Tibial nerve (tissue), 4 donors: ENCODE data around the gene ITGAL. TPM values are rescaled to one million over a fixed set of nuclear protein-coding genes. Genes with fewer than 3 reads are reported as not detected.

ENCODE experiments used
- DNase-seq, 2 donors: peaks; one replicate each; pipeline ENCODE4 v3.0.0-alpha.2; 2019; ENCODE audit warnings: low spot score in 2 of 2
- H3K27ac ChIP-seq, 4 donors: fragments of 200-600 bp; sonication (generic) in 3 of 4; one replicate each; pipeline ENCODE4 v1.5.1; 2017 to 2019; ENCODE audit warnings: mild to moderate bottlenecking in 1 of 4
- H3K27me3 ChIP-seq, 2 donors: fragments of 200-600 bp; sonication (generic) in 1 of 2; one replicate each; pipeline versions ENCODE4 v1.5.1 to v1.6.0; 2017 to 2019
- H3K36me3 ChIP-seq, 3 donors: fragments of 200-600 bp; sonication (generic); one replicate each; pipeline ENCODE4 v1.5.1; 2018 to 2019
- H3K4me1 ChIP-seq, 4 donors: fragments of 200-600 bp; sonication (generic) in 3 of 4; one replicate each; pipeline ENCODE4 v1.5.1; 2017 to 2019
- H3K4me3 ChIP-seq, 4 donors: fragments of 200-600 bp; sonication (generic) in 3 of 4; one replicate each; pipeline ENCODE4 v1.5.1; 2017 to 2019; ENCODE audit warnings: mild to moderate bottlenecking in 1 of 4, moderate library complexity in 1 of 4
- H3K9me3 ChIP-seq, 4 donors: fragments of 200-600 bp; sonication (generic) in 3 of 4; one replicate each; pipeline ENCODE4 v1.5.1; 2017 to 2019
- CTCF ChIP-seq, 5 experiments: fragments of 200-600 bp in 3 of 5; fragments of 450-650 bp in 2 of 5; sonication (generic) in 3 of 5; IDR thresholded peaks; one replicate each; pipeline ENCODE4 v1.5.1; 2016 to 2019; ENCODE audit warnings: antibody characterized with exemption in 5 of 5, mild to moderate bottlenecking in 3 of 5, moderate library complexity in 2 of 5
- EP300 ChIP-seq, 2 donors: sonication (generic); formaldehyde crosslinking; IDR thresholded peaks; one replicate each; pipeline ENCODE4 v1.6.1; 2017; ENCODE audit warnings: antibody characterized with exemption in 2 of 2, mild to moderate bottlenecking in 1 of 2
- POLR2A ChIP-seq, 2 donors: fragments of 450-650 bp; IDR thresholded peaks; one replicate each; pipeline ENCODE4 v1.6.1; 2017; ENCODE audit warnings: antibody characterized with exemption in 2 of 2, mild to moderate bottlenecking in 2 of 2, moderate library complexity in 2 of 2
- WGBS, 2 donors: methylation state at CpG; one replicate each; pipeline ENCODE4 v1.1.5; 2018; 5-methylcytosine and 5-hydroxymethylcytosine counted together
- total RNA-seq, 4 donors: library from RNA; depleted of rRNA; stranded (reverse); fragments of >200 nt; gene quantifications; one replicate each; pipeline ENCODE4 v1.1.0, GENCODE V29; 2016

The ITGAL gene
- total RNA-seq, 4 donors from 2014 or later: 2.4 to 8.8 (median 2.9) TPM

GRCh38 chr16:30557957-30558788 is 85.6 kb downstream of the ITGAL start, which contains the start of gene ZNF764:
Gene ZNF764, minus strand, starts transcription at chr16:30558374. Its CDS starts 192 bp downstream, at chr16:30558182.
- peaks cover 0 to 34% (median 9%) of the 10 kb centered on the region in 4 donors for H3K4me1 ChIP-seq
- WGBS, 2 donors: 0 to 2% methylated on average over 33 to 47 of the region's 74 CpGs

DNA sequence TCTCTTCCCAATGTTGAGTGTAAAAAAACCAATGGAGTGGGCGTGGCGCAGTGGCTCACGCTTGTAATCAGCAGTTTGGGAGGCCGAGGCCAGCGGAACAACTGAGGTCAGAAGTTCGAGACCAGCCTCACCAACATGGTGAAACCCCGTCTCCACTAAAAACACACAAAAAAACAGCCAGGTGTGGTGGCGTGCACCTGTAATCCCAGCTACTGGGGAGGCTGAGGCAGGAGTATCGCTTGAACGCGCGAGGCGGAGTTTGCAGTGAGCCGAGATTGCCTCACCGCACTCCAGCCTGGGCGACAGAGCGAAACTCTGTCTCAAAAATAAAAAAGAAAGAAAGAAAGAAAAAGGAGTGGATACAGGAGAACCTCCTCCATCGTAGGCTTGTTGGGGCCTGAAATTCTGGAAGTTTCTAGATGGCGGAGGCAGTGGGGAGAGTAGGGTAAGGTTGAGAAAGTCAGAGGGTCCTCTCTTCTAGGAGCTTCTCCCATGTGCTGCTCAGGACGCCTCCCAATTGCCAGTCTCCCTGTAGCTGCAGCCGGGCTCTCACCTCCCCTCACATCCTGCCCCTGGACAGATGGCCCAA is 86.3 kb downstream of the ITGAL start:
- H3K4me3 ChIP-seq: peak overlapping the region; percentile 34 to 90 (median 73)
- DNase-seq: no peak
- no peaks in the 10 kb centered on the region for H3K9me3 ChIP-seq
- TF ChIP-seq CTCF (IDR thresholded peaks at IDR 0.05) (no peak), EP300 (IDR thresholded peaks at IDR 0.05) (no peak), POLR2A (IDR thresholded peaks at IDR 0.05) (no peak)
- peaks cover 0 to 27% (median 6%) of the 10 kb centered on the region in 3 donors for H3K36me3 ChIP-seq
- peaks cover 0 to 29% (median 9%) of the 10 kb centered on the region in 4 donors for H3K4me1 ChIP-seq
- WGBS, 2 donors: 78 to 81% methylated on average over 21 of the region's 21 CpGs
- H3K27ac ChIP-seq: peak overlapping the region; percentile 75 to 95 (median 92)
- H3K27me3 ChIP-seq: no peaks in the 10 kb centered on the region

More at GRCh38 chr16:30557957-30558788, 85.6 kb downstream of the ITGAL start, which contains the start of gene ZNF764:
- peak; percentile 97 to 98 for DNase-seq
- Histone ChIP-seq H3K36me3 (peaks cover 0 to 30% (median 6%) of the 10 kb centered on the region in 3 donors), H3K4me3 (peak within 1 kb of the TSS; percentile 70 to 90 (median 82)), H3K27me3 (no peaks in the 10 kb centered on the region), H3K9me3 (no peaks in the 10 kb centered on the region), H3K27ac (peak within 1 kb of the TSS; percentile 75 to 98 (median 95))
- TF ChIP-seq EP300 (IDR thresholded peaks at IDR 0.05) (peak; percentile 83 to 86), POLR2A (IDR thresholded peaks at IDR 0.05) (peak; percentile 19 to 44), CTCF (IDR thresholded peaks at IDR 0.05) (peak in 4 of 5 experiments; percentile 2 to 36 (median 6))

GRCh38 chr16:30559690-30560089 is 87.1 kb downstream of the ITGAL start:
- Histone ChIP-seq H3K27ac (no peak overlapping the region), H3K4me1 (peaks cover 0 to 28% (median 9%) of the 10 kb centered on the region in 4 donors)
- 90 to 95% methylated on average over 6 of the region's 6 CpGs for WGBS, 2 donors

DNA sequence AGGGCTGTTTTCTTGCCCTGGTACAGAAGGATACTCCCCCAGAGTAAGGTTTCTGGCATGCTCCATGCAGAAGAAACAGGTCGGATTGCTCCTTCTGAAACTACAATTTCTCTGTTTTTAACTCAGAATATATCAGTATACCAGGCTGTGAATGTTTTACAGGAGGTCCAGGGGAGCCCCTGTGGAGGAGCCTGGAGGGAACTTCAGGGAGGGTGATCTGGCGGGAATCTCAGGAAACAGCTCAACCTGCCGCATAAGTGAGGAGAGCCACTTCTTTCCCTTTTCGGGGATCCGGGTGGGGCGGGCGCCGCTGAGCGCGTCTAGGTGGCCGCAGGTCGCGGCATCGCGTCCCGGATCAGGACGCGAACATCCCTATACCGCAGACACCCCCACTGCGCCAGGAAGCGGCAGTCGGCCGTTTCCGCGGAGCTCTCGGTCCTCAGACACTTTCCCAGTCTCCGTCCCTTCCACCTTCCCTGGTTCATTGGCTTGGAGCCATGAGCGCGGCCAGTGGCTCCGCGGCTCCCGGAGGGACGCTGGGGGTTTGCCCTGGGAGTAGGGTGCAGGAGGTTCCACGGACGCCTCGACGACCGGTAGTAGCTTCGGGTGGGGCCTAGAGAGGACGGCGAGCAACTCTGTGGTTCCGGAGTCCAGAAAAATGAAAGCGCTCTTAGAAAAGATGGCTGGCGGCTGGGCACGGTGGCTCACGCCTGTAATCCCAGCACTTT is 88.7 kb downstream of the ITGAL start:
- peak overlapping the region; percentile 17 to 56 (median 48) for H3K4me3 ChIP-seq
- H3K36me3 ChIP-seq: peaks cover 0 to 3% (median 0%) of the 10 kb centered on the region in 3 donors
- no peak for TF ChIP-seq CTCF (IDR thresholded peaks at IDR 0.05)
- no peak for TF ChIP-seq POLR2A (IDR thresholded peaks at IDR 0.05)
- TF ChIP-seq EP300 (IDR thresholded peaks at IDR 0.05): no peak
- H3K4me1 ChIP-seq: peaks cover 0 to 26% (median 9%) of the 10 kb centered on the region in 4 donors
- H3K27ac ChIP-seq: peak overlapping the region in 3 of 4 donors; percentile 11 to 70 (median 69)
- 22 to 30% methylated on average over 42 to 45 of the region's 46 CpGs for WGBS, 2 donors
- no peaks in the 10 kb centered on the region for H3K9me3 ChIP-seq
- no peak for DNase-seq
- no peaks in the 10 kb centered on the region for H3K27me3 ChIP-seq

More at GRCh38 chr16:30559690-30560089, 87.1 kb downstream of the ITGAL start:
- no peak for TF ChIP-seq EP300 (IDR thresholded peaks at IDR 0.05)
- no peak for TF ChIP-seq CTCF (IDR thresholded peaks at IDR 0.05)
- TF ChIP-seq POLR2A (IDR thresholded peaks at IDR 0.05): no peak
- no peak for DNase-seq
- no peaks in the 10 kb centered on the region for H3K27me3 ChIP-seq
- no peak overlapping the region for H3K4me3 ChIP-seq
- H3K36me3 ChIP-seq: peaks cover 0 to 19% (median 6%) of the 10 kb centered on the region in 3 donors
- no peaks in the 10 kb centered on the region for H3K9me3 ChIP-seq
